ENCODE data around the gene EPHB2.

DNA sequence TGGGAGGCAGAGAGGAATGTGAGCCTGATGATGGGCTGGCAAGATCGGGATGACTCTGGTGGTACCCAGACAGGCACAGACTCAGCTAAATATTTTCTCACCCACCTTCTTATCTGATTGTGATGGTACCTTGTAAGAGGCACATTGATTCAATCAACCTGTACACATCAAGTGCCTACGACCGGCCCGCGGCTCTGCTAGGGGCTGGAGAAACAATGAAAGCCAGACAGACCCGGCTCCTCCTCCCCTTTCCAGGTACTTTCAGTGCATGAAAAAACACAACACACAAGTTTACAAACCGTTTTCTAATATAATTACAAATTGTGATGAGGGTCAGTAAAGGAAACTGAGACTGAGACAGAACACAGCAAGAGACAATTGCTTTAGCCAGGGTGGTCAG, 147.0 kb downstream of the EPHB2 start:
- TF ChIP-seq SIN3A (IDR thresholded peaks at IDR 0.05; ENCODE audit: borderline replicate concordance, insufficient read depth, low read length): no peak
- TF ChIP-seq REST (IDR thresholded peaks at IDR 0.05; ENCODE audit: insufficient read depth in 1 of 2, low read depth in 2 of 2, low read length in 2 of 2): no peak

All from PFSK-1 (cell line).